Prostate gland (tissue), 2 donors: ENCODE data around the gene ALG3.

ENCODE experiments used
- CTCF ChIP-seq, 4 experiments: fragments of 200-600 bp in 2 of 4; fragments of 450-650 bp in 2 of 4; sonication (generic) in 2 of 4; IDR thresholded peaks; 1 replicate in 3 of 4; 2 replicates in 1 of 4; pipeline ENCODE4 v1.5.1; 2016 to 2019; ENCODE audit warnings: antibody characterized with exemption in 4 of 4, mild to moderate bottlenecking in 2 of 4, moderate library complexity in 2 of 4
- POLR2A ChIP-seq: fragments of 450-650 bp; IDR thresholded peaks from one replicate; pipeline ENCODE4 v1.6.1; 2016; ENCODE audit warnings: antibody characterized with exemption, mild to moderate bottlenecking

GRCh38 chr3:184283681-184284080 is 34.9 kb upstream of the ALG3 start:
- TF ChIP-seq CTCF (IDR thresholded peaks at IDR 0.05) (no peak), POLR2A (no peak)
